GM12873 (cell line): ENCODE results near the gene TLE2.

Experiments used
- TF ChIP-seq, protein P1 (sequence below): IDR thresholded peaks from 2 replicates; pipeline ENCODE4 v1.5.1; 2012; ENCODE audit warnings: low read depth, mild to moderate bottlenecking, moderate library complexity, low read length, control low read depth; ENCODE audit not compliant: insufficient read depth; ENCODE audit errors: missing control alignments

Gene TLE2

DNA sequence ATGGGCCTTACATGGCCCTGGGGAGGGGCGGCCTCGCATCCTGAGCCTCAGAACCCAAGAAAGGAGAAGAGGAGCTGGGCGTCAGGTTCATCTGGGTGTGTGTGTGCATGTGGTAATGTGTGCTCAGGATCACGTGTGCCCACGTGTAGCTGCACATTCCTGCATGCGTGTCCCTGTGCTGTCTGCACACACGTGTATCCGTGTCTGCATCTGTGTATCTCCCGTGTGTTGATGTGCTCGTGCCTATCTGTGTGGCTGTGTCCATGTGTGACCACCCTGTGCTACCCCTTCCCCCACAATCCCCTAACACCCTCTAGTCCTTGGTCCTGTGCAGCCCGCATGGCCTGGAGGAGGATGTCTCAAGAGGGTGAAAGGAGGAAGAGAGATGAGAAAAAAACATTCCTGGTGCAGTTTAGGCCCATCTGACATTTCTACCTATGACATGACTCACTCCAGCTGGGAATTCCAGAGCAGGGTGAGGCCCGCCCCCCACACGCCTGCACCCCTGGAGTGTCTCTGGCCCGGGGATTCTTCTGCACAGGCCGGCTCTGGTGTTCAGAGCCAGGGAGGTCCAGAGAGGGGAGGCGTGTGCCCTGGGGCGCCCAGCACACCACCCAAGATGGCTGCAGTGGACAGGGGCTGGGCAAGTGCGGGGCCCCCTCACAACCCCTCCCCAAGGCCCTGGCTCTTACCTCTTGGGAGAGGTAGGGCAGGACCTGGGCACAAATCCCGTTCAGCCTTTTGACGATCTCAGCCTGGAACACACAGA lies 26.1 kb upstream of the TLE2 start:
- TF ChIP-seq, protein P1, sequence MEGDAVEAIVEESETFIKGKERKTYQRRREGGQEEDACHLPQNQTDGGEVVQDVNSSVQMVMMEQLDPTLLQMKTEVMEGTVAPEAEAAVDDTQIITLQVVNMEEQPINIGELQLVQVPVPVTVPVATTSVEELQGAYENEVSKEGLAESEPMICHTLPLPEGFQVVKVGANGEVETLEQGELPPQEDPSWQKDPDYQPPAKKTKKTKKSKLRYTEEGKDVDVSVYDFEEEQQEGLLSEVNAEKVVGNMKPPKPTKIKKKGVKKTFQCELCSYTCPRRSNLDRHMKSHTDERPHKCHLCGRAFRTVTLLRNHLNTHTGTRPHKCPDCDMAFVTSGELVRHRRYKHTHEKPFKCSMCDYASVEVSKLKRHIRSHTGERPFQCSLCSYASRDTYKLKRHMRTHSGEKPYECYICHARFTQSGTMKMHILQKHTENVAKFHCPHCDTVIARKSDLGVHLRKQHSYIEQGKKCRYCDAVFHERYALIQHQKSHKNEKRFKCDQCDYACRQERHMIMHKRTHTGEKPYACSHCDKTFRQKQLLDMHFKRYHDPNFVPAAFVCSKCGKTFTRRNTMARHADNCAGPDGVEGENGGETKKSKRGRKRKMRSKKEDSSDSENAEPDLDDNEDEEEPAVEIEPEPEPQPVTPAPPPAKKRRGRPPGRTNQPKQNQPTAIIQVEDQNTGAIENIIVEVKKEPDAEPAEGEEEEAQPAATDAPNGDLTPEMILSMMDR = no peak

DNA sequence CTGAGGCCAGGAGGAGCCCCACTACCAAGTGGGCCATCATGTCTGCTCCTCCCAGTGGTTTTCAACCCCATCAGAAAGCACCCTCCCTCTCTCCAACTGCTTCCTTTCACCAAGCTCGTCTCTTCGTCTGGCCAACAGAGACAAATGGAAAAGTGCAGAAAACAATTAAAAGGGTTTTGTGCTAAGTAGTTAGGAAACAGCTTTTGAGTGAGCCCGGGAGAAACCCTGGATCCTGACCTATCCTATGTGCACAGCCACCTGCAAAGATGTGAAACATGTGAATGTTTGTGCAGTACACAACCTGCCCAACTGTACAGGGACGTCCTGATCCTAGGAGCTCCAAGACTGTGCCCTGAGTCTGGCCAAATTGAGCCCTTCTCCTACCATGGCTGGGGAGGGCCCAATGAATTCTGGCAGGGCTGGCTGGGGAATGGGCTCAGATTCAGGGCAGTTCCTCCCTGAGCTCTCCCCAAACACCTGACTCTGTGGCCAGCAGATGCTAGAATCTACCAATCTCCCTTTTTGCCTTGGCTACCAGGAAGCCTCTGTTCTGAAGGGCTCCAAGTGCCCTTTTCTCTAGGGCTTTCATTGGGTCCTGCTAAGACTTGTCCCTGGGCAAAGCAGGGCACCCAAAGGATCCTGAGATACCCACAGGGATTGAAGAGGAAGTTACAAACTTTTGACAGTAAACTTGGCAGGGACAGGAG lies 25.3 kb upstream of the TLE2 start:
- TF ChIP-seq, protein P1 = no peak

DNA sequence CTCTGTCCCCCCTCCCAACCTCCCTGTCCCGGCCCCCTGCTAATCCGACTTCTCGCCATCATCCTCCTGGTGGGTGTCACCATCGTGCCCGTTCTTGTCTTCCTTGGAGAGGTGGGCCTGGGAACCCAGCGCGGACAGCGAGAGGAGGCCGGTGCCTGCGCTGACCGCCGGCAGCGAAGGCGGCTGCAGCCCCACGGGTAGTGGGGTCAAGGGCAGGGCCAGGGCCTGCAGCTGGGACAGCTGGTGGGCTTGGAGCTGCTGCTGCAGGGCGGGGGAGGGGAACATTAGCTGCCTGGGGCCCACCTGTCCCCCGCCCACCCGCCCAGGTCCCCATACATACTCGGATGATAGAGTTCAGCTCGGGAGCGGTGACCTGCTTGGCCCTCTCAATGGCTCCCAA lies 24.7 kb upstream of the TLE2 start:
- TF ChIP-seq, protein P1 = no peak

DNA sequence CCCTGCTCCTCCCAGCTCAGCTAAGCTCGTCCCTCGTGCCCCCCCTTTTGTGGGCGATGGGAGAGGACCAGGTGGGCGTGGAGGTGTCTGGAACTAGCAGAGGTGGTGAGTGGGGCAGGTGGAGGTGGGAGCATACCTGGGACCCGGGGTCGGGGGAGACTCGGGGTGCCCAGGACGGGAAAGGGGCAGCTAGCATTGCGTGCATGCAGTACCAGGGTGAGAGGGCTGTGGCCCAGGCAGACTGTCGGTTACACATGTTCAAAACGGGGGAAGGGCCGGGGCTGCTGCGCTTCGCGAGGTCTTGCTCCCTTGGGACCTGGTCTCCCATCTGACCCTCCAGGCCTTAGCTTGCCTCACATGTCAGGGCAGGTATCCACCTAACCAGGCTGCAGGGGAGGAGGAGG lies 24.1 kb upstream of the TLE2 start:
- TF ChIP-seq, protein P1 = no peak

DNA sequence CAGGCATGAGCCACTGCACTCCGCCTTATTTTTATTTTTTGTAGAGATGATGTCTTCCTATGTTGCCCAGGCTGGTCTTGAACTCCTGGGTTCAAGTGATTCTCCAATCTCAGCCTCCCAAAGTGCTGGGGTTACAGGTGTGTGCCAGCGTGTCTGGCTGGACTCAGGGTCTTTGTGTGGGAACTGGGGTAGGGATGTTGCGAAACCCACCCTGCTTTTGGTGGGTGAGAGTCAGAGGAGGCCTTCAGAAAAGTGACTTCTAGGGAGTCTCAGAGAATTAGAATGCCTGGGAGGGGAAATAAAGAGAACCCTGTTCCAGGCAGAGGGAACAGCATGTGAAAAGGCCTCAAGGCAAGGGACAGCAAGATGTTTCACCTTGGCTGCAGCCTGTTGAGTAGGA lies 20.0 kb upstream of the TLE2 start:
- TF ChIP-seq, protein P1 = no peak

DNA sequence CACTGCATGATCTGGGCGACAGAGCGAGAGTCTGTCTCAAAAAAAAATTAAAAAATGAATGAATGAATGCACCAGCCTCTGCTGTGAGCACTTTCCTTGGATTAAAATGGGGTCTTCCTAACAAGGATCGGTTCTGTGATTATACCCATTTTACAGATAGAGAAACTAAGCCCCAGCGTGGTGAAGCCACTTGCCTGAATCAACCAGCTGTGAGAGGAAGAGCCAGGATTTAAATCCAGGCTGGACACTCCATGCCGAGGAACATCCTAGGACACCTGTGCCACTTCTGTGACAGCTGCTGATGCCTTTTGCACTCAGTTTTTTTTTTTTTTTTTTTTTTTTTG lies 19.1 kb upstream of the TLE2 start:
- TF ChIP-seq, protein P1 = no peak

DNA sequence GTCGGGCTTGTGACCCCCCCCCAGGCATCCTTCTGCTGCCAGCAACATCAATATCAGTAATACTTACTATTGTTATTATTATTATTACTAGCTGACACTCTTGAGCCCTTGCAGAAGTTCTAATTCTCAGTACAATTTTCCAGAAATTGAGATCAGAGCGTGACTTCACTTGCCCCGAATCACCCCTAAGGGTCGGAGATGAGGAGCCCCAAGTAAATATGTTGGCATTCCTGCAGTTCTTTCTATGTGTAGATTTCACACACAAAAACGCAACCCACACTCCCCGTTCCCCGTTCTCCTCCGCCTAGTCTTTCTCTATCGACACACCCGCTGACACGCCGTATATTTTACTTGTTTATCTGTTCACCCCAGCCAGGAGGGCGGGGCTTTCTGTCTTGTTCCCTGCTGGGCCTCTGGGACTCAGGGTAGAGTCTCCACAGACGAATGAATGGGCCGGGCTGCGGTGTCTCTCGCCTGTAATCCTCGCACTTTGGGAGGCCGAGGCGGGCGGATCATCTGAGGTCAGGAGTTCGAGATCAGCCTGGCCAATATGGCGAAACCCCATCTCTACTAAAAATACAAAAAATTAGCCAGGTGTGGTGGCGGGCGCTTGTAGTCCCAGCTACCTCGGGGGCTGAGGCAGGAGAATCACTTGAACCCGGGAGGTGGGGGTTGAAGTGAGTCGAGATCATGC lies 18.6 kb upstream of the TLE2 start:
- TF ChIP-seq, protein P1 = no peak
